IMR-90 (cell line): ENCODE data around the gene MCAM.

Experiments used
- CEBPB ChIP-seq: IDR thresholded peaks from 2 replicates; pipeline ENCODE4 v1.6.1; 2012; ENCODE audit warnings: low read depth, low read length, improper control_type of control experiment
- MAFK ChIP-seq: IDR thresholded peaks from 2 replicates; pipeline ENCODE4 v1.6.1; 2012; ENCODE audit warnings: low read depth, low read length, improper control_type of control experiment
- NFE2L2 ChIP-seq: fragments of 150-350 bp; IDR thresholded peaks from 2 replicates; pipeline ENCODE4 v1.6.1; 2016; ENCODE audit warnings: low read depth, mild to moderate bottlenecking, low read length
- POLR2A ChIP-seq: IDR thresholded peaks from 2 replicates; pipeline ENCODE4 v1.6.1; 2012; ENCODE audit warnings: mild to moderate bottlenecking, low read depth, low read length
- RCOR1 ChIP-seq: IDR thresholded peaks from 2 replicates; pipeline ENCODE4 v1.6.1; 2012; ENCODE audit warnings: mild to moderate bottlenecking, low read length, improper control_type of control experiment; ENCODE audit not compliant: insufficient replicate concordance
- RFX5 ChIP-seq: IDR thresholded peaks from 2 replicates; pipeline ENCODE4 v1.8.0; 2012; ENCODE audit warnings: low read depth, mild to moderate bottlenecking, low read length, moderate library complexity
- USF2 ChIP-seq: fragments of 150-350 bp; IDR thresholded peaks from 2 replicates; pipeline ENCODE4 v1.6.1; 2017; ENCODE audit warnings: mild to moderate bottlenecking, antibody characterized with exemption, low read length, low read depth
- TF ChIP-seq, protein P1 (sequence below): conservative IDR thresholded peaks from 2 replicates; pipeline ENCODE4 v1.5.1; 2012; ENCODE audit warnings: mild to moderate bottlenecking, low read depth, low read length, improper control_type of control experiment
- TF ChIP-seq, protein P2 (sequence below): fragments of 150-350 bp; IDR thresholded peaks from 2 replicates; pipeline ENCODE4 v1.6.1; 2016; ENCODE audit warnings: low read depth, mild to moderate bottlenecking, low read length, moderate library complexity, borderline replicate concordance

GRCh38 chr11:119319700-119320239 lies 2.8 kb upstream of the MCAM start:
- TF ChIP-seq, protein P1, sequence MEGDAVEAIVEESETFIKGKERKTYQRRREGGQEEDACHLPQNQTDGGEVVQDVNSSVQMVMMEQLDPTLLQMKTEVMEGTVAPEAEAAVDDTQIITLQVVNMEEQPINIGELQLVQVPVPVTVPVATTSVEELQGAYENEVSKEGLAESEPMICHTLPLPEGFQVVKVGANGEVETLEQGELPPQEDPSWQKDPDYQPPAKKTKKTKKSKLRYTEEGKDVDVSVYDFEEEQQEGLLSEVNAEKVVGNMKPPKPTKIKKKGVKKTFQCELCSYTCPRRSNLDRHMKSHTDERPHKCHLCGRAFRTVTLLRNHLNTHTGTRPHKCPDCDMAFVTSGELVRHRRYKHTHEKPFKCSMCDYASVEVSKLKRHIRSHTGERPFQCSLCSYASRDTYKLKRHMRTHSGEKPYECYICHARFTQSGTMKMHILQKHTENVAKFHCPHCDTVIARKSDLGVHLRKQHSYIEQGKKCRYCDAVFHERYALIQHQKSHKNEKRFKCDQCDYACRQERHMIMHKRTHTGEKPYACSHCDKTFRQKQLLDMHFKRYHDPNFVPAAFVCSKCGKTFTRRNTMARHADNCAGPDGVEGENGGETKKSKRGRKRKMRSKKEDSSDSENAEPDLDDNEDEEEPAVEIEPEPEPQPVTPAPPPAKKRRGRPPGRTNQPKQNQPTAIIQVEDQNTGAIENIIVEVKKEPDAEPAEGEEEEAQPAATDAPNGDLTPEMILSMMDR: no peak
- TF ChIP-seq POLR2A (no peak), RFX5 (no peak), USF2 (no peak), RCOR1 (no peak), MAFK (no peak), CEBPB (no peak), NFE2L2 (no peak)
- TF ChIP-seq, protein P2, sequence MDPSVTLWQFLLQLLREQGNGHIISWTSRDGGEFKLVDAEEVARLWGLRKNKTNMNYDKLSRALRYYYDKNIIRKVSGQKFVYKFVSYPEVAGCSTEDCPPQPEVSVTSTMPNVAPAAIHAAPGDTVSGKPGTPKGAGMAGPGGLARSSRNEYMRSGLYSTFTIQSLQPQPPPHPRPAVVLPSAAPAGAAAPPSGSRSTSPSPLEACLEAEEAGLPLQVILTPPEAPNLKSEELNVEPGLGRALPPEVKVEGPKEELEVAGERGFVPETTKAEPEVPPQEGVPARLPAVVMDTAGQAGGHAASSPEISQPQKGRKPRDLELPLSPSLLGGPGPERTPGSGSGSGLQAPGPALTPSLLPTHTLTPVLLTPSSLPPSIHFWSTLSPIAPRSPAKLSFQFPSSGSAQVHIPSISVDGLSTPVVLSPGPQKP: no peak
